ENCODE results near the gene TMEM52B. TPM values are rescaled to one million over a fixed set of nuclear protein-coding genes. Genes with fewer than 3 reads are reported as not detected.

The TMEM52B gene
- 127 TPM for total RNA-seq

DNA sequence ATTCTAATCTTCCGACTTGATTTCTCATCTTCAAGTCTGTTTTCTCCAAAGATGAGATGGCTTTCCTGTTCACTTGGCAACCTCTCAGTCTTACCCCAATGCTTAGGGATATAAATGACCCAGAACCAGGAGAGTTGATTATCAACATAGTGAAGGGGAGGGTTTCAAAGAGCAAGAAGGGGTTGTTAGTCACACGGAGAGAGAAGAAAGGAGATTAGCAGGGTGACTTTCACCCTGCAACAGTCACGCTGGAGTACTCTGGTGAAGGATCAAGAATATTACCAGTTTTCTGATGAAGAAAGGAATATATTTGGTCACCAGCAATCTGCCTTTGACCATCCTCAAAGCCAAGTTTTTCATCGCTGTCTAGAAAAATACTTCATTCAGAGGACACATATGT, at the start of gene TMEM52B:
TMEM52B (plus strand) TSS at position 212 of the 400 bp plus-strand sequence. CDS start 543 bp downstream, outside the sequence.

DNA sequence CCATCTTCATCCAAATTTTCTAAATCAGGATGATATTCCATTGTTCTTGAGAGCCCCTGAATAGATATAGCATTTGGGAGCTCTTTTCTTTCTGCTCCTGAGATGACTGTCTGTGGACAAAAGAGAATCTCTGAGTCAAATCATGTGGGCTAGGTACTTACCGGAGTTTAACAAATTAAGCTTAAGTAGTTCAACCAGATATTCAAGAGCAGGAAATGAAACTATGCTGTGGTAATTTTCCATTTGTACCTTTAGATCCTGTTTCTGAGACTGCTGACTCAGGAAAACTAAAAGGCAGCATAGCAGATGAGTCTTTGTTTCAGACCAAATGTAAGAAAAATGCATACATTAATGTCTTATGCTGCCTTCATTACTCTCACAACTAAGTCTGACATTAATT, 48.8 kb upstream of the TMEM52B start, which contains the start of gene CLEC7A:
CLEC7A (minus strand) TSS at position 158 of the 400 bp plus-strand sequence; CDS start at position 41, 117 bp downstream.

GRCh38 chr12:10171973-10172728, 6.7 kb upstream of the TMEM52B start, which contains the start of gene OLR1:
Gene OLR1 (minus strand): TSS chr12:10172132. CDS start chr12:10172077, 55 bp downstream.

DNA sequence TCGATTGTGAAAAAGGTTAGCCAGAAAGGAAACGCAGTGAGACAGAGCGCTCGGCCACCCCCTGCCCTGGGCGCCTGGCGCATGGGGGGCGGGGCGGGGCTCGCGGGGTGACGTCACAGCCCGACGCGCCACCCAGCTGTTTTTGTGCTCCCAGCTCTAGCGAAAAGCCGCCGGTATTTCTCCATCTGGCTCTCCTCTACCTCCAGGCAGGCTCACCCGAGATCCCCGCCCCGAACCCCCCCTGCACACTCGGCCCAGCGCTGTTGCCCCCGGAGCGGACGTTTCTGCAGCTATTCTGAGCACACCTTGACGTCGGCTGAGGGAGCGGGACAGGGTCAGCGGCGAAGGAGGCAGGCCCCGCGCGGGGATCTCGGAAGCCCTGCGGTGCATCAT, 33.9 kb downstream of the TMEM52B start, which contains the start of gene GABARAPL1:
GABARAPL1 (plus strand) TSS at position 139 of the 393 bp plus-strand sequence; CDS start at position 392, 253 bp downstream.

Other genes starting within 250 kb of the TMEM52B start
- gene CLEC2A, start 246.7 kb upstream of the TMEM52B start, total RNA-seq = not detected
- 5.2 TPM for gene CLEC12A, start 207.6 kb upstream of the TMEM52B start, total RNA-seq
- gene CLEC1B, start 179.9 kb upstream of the TMEM52B start, total RNA-seq = 1.1 TPM
- gene CLEC12B, start 168.4 kb upstream of the TMEM52B start, total RNA-seq = 0.88 TPM
- gene CLEC9A, start 148.3 kb upstream of the TMEM52B start, total RNA-seq = 0.93 TPM
- 6.1 TPM for gene CLEC1A, start 80.0 kb upstream of the TMEM52B start, total RNA-seq
- gene CLEC7A, start 48.8 kb upstream of the TMEM52B start, total RNA-seq = 4.7 TPM
- 3.0 TPM for gene OLR1, start 6.9 kb upstream of the TMEM52B start, total RNA-seq
- gene GABARAPL1, start 33.8 kb downstream of the TMEM52B start, total RNA-seq = 93.0 TPM
- 0.47 TPM for gene KLRD1, start 128.8 kb downstream of the TMEM52B start, total RNA-seq
- 0.41 TPM for gene KLRK1, start 211.0 kb downstream of the TMEM52B start, total RNA-seq
- gene KLRC4, start 230.7 kb downstream of the TMEM52B start, total RNA-seq = not detected
- gene KLRC3, start 241.6 kb downstream of the TMEM52B start, total RNA-seq = not detected